ENCODE measurements around the gene FBXL7. TPM values are rescaled to one million over a fixed set of nuclear protein-coding genes. Genes with fewer than 3 reads are reported as not detected.

FBXL7 gene
- total and polyA plus RNA-seq, 9 of the 15 experiments (the other 6 are each of a cell fraction or from before 2014, with no cell fraction given) = 0.04 to 0.08 TPM; not detected in 7

GRCh38 chr5:15683332-15683731 is 183.4 kb downstream of the FBXL7 start:
- FAIRE-seq (no peak), ATAC-seq (no peak), DNase-seq (ENCODE audit: extremely low read depth in 1 of 4, low spot score in 3 of 4) (peak in 1 of 4 experiments; percentile 2)
- Histone ChIP-seq H3K79me2 (ENCODE audit: control insufficient read depth, insufficient read depth, low read length) (no peaks in the 10 kb centered on the region), H3K4me2 (ENCODE audit: insufficient read depth, low read length) (no peak overlapping the region), H4K20me1 (replicated peaks; ENCODE audit: control insufficient read depth, insufficient read depth, low read length) (no peaks in the 10 kb centered on the region), H3K36me3 (ENCODE audit: control insufficient read depth, insufficient read depth, low read length) (no peaks in the 10 kb centered on the region), H3K9me1 (ENCODE audit: control insufficient read depth, insufficient read depth, low read length) (no peaks in the 10 kb centered on the region), H3K9me3 (replicated peaks; ENCODE audit: control insufficient read depth, insufficient read depth, low read depth, low read length) (peaks cover 2% of the 10 kb centered on the region; the same call in 1 of the 2 replicates), H2AFZ (ENCODE audit: low read depth, low read length) (no peak overlapping the region), H3K27ac (ENCODE audit: extremely low read depth, low read depth, low read length) (no peak overlapping the region), H3K9ac (ENCODE audit: insufficient read depth in 1 of 2, low read depth in 2 of 2, low read length in 2 of 2) (no peak overlapping the region), H3K4me3 (no peak overlapping the region), H3K27me3 (ENCODE audit: control insufficient read depth in 2 of 2, insufficient read depth in 2 of 2, low read length in 2 of 2) (no peaks in the 10 kb centered on the region), H3K4me1 (replicated peaks in 1 of 2; ENCODE audit: control insufficient read depth in 2 of 2, insufficient read depth in 2 of 2, low read length in 2 of 2) (no peaks in the 10 kb centered on the region)
- ChIA-PET POLR2A (no interaction called here), CTCF (ENCODE audit: low intra/inter-chr PET ratio) (no interaction called here)
- intact Hi-C loops (cut with micrococcal nuclease) = no loop called here
- TF ChIP-seq TBP (optimal IDR thresholded peaks at IDR 0.05; ENCODE audit: low read depth, low read length) (no peak), ZBTB43 (CRISPR knock-in tag; IDR thresholded peaks at IDR 0.05) (no peak), MTA1 (IDR thresholded peaks at IDR 0.05; ENCODE audit: borderline replicate concordance) (no peak), RBFOX2 (IDR thresholded peaks at IDR 0.05; ENCODE audit: low read depth, low read length) (no peak), KLF6 (CRISPR knock-in tag; IDR thresholded peaks at IDR 0.05; ENCODE audit: borderline replicate concordance) (no peak), ZBTB5 (IDR thresholded peaks at IDR 0.05) (no peak), STAG1 (CRISPR knock-in tag; IDR thresholded peaks at IDR 0.05; ENCODE audit: borderline replicate concordance) (no peak), ZNF184 (CRISPR knock-in tag; IDR thresholded peaks at IDR 0.05) (no peak), CHD2 (IDR thresholded peaks at IDR 0.05; ENCODE audit: low read depth, low read length) (no peak), HLTF (IDR thresholded peaks at IDR 0.05) (no peak), FOXK1 (CRISPR knock-in tag; IDR thresholded peaks at IDR 0.05; ENCODE audit: borderline replicate concordance) (no peak), KDM5B (IDR thresholded peaks at IDR 0.05; ENCODE audit: insufficient replicate concordance, low read depth, low read length) (no peak), MCM7 (IDR thresholded peaks at IDR 0.05) (no peak), KAT8 (IDR thresholded peaks at IDR 0.05; ENCODE audit: low read depth) (no peak), PHF21A (IDR thresholded peaks at IDR 0.05; ENCODE audit: borderline replicate concordance, low read depth) (no peak), MLLT1 (IDR thresholded peaks at IDR 0.05) (no peak), TFAM (CRISPR knock-in tag; conservative IDR thresholded peaks at IDR 0.05) (no peak), GATAD2A (IDR thresholded peaks at IDR 0.05) (no peak), BRD9 (IDR thresholded peaks at IDR 0.05; ENCODE audit: low read depth, partially characterized antibody) (no peak), ZNF589 (CRISPR knock-in tag; IDR thresholded peaks at IDR 0.05; ENCODE audit: low read depth) (no peak)
- BruUV-seq (replicated peaks) = no TSS peak
- 0% methylated on average over 5 of the region's 5 CpGs for WGBS (ENCODE audit: insufficient coverage, low coverage, missing lambda C conversion rate)
- in situ Hi-C loops (cut with MboI) = no loop called here

Data from K562 (cell line).